HEK293 (cell line): Measurements from ENCODE around the gene KLK7.

Experiments used
- CTCF ChIP-seq: fragments of 450-650 bp; formaldehyde crosslinking; IDR thresholded peaks from 2 replicates; pipeline ENCODE4 v1.5.1; 2016; ENCODE audit warnings: missing biosample characterization, missing genetic modification characterization
- MZF1 ChIP-seq: fragments of 450-650 bp; formaldehyde crosslinking; IDR thresholded peaks from 2 replicates; pipeline ENCODE4 v1.5.1; 2017; ENCODE audit warnings: missing biosample characterization, missing genetic modification characterization, borderline replicate concordance
- YY1 ChIP-seq: fragments of 450-650 bp; formaldehyde crosslinking; IDR thresholded peaks from 2 replicates; pipeline ENCODE4 v1.5.1; 2018; ENCODE audit warnings: missing biosample characterization, missing genetic modification characterization
- ZBTB10 ChIP-seq: fragments of 450-650 bp; formaldehyde crosslinking; IDR thresholded peaks from 2 replicates; pipeline ENCODE4 v1.5.1; 2016; ENCODE audit warnings: missing biosample characterization, missing genetic modification characterization
- ZNF18 ChIP-seq: fragments of 450-650 bp; formaldehyde crosslinking; IDR thresholded peaks from 2 replicates; pipeline ENCODE4 v1.5.1; 2016; ENCODE audit warnings: missing biosample characterization, missing genetic modification characterization
- ZNF274 ChIP-seq, 2 experiments: fragments of 200-500 bp in 1 of 2; fragments of 450-650 bp in 1 of 2; sonication (Bioruptor generic) in 1 of 2; formaldehyde crosslinking in 1 of 2; IDR thresholded peaks; 2 replicates each; pipeline versions ENCODE4 v1.5.1 to v1.6.1; 2014 to 2016; ENCODE audit warnings: borderline replicate concordance in 1 of 2, inconsistent platforms in 1 of 2, low read length in 1 of 2, missing biosample characterization in 1 of 2, missing genetic modification characterization in 1 of 2
- ZNF768 ChIP-seq: fragments of 450-650 bp; formaldehyde crosslinking; IDR thresholded peaks from 2 replicates; pipeline ENCODE4 v1.5.1; 2018; ENCODE audit warnings: missing biosample characterization, mild to moderate bottlenecking, missing genetic modification characterization

GRCh38 chr19:51005248-51005647 lies 21.5 kb upstream of the KLK7 start:
- TF ChIP-seq ZNF768 (tag by site-specific recombination) (no peak), YY1 (tag by site-specific recombination) (no peak), ZBTB10 (tag by site-specific recombination) (no peak), ZNF274 (IDR thresholded peaks at IDR 0.05; ENCODE audit: low read length) (no peak), ZNF274 (tag by site-specific recombination; IDR thresholded peaks at IDR 0.05; ENCODE audit: borderline replicate concordance) (no peak), CTCF (tag by site-specific recombination) (no peak), ZNF18 (tag by site-specific recombination) (no peak), MZF1 (no peak)
